IMR-90 (cell line): ENCODE data around the gene GLCE. TPM values are rescaled to one million over a fixed set of nuclear protein-coding genes. Genes with fewer than 3 reads are reported as not detected.
A peak's percentile ranks its signal among the peaks of the same experiment; 100 is the strongest.

Source experiments
- ATAC-seq: fragments of 200-7000 bp; cut with Tn5 transposase; 2 replicates; pipeline ENCODE4 v1.9.1; 2020; ENCODE audit warnings: low read depth, mild to moderate bottlenecking, moderate library complexity
- BruUV-seq: library from RNA; stranded (reverse); fragments of 400-500 nt; replicated peaks from 2 replicates; lab custom pipeline; 2021; lab: Mats Ljungman, UMichigan
- CTCF ChIA-PET: fragments of 300-600 bp; formaldehyde crosslinking; extraction: SDS; loops from one replicate; lab custom pipeline; 2021; ENCODE audit warnings: antibody characterized with exemption; lab: Yijun Ruan, JAX
- POLR2A ChIA-PET: fragments of 300-600 bp; sonication (Branson Sonifier 250); formaldehyde crosslinking; loops from one replicate; lab custom pipeline; 2022; ENCODE audit warnings: antibody characterized with exemption; ENCODE audit not compliant: unreplicated experiment; lab: Charles Lee
- DNase-seq: peaks from one replicate; pipeline ENCODE4 v3.0.0; 2013
- H2AFZ ChIP-seq: replicated peaks from 2 replicates; pipeline ENCODE3; 2013; ENCODE audit warnings: low read length, mild to moderate bottlenecking; ENCODE audit not compliant: poor library complexity
- H2AK5ac ChIP-seq: 2 replicates; pipeline ENCODE4 v1.6.1; 2013; ENCODE audit warnings: low read depth, low read length, inconsistent platforms
- H2AK9ac ChIP-seq: replicated peaks from 2 replicates; pipeline ENCODE3; 2013; ENCODE audit warnings: mild to moderate bottlenecking, low read depth, low read length, moderate library complexity; ENCODE audit not compliant: poor library complexity
- H2BK120ac ChIP-seq: 2 replicates; pipeline ENCODE4 v1.6.1; 2013; ENCODE audit warnings: low read depth, low read length, inconsistent platforms
- H2BK15ac ChIP-seq: 3 replicates; pipeline ENCODE4 v1.6.1; 2013; ENCODE audit warnings: low read depth, low read length, inconsistent platforms
- H2BK20ac ChIP-seq: 2 replicates; pipeline ENCODE4 v1.6.1; 2013; ENCODE audit warnings: low read depth, mild to moderate bottlenecking, inconsistent platforms, low read length, moderate library complexity
- H2BK5ac ChIP-seq: 2 replicates; pipeline ENCODE4 v1.6.1; 2013; ENCODE audit warnings: mild to moderate bottlenecking, low read depth, low read length, inconsistent platforms; ENCODE audit not compliant: poor library complexity, severe bottlenecking
- H3K14ac ChIP-seq: replicated peaks from 2 replicates; pipeline ENCODE4 v1.6.1; 2013; ENCODE audit warnings: low read depth, low read length, inconsistent platforms
- H3K18ac ChIP-seq: 2 replicates; pipeline ENCODE4 v1.6.1; 2013; ENCODE audit warnings: low read depth, low read length, control low read depth
- H3K23ac ChIP-seq: 2 replicates; pipeline ENCODE4 v1.6.1; 2013; ENCODE audit warnings: low read depth, low read length, inconsistent platforms
- H3K27ac ChIP-seq: 2 replicates; pipeline ENCODE4 v1.5.1; 2013; ENCODE audit warnings: mild to moderate bottlenecking, control low read depth, low read length; ENCODE audit not compliant: insufficient read depth
- H3K27me3 ChIP-seq: 2 replicates; pipeline ENCODE4 v1.6.1; 2013; ENCODE audit warnings: low read length; ENCODE audit not compliant: control insufficient read depth, insufficient read depth
- H3K36me3 ChIP-seq: 2 replicates; pipeline ENCODE4 v1.6.1; 2013; ENCODE audit warnings: low read length, mixed read lengths; ENCODE audit not compliant: control insufficient read depth, insufficient read depth
- H3K4ac ChIP-seq: 2 replicates; pipeline ENCODE4 v1.6.1; 2013; ENCODE audit warnings: low read depth, low read length, inconsistent platforms
- H3K4me1 ChIP-seq: 2 replicates; pipeline ENCODE4 v1.6.1; 2013; ENCODE audit warnings: low read length, mixed read lengths; ENCODE audit not compliant: control insufficient read depth, insufficient read depth
- H3K4me2 ChIP-seq: 2 replicates; pipeline ENCODE4 v1.6.1; 2013; ENCODE audit warnings: low read depth, mild to moderate bottlenecking, control low read depth, low read length, moderate library complexity
- H3K4me3 ChIP-seq: 2 replicates; pipeline ENCODE4 v1.5.1; 2013; ENCODE audit warnings: low read depth, mild to moderate bottlenecking, control low read depth, low read length, moderate library complexity; ENCODE audit not compliant: insufficient read depth
- H3K56ac ChIP-seq: 2 replicates; pipeline ENCODE4 v1.6.1; 2013; ENCODE audit warnings: low read length, inconsistent platforms; ENCODE audit not compliant: insufficient read depth; ENCODE audit errors: extremely low read depth
- H3K79me1 ChIP-seq, 2 experiments: 2 replicates each; pipeline ENCODE4 v1.6.1; 2013; ENCODE audit warnings: low read length in 2 of 2, inconsistent platforms in 1 of 2, low read depth in 1 of 2
- H3K9ac ChIP-seq: 2 replicates; pipeline ENCODE4 v1.6.1; 2013; ENCODE audit warnings: low read depth, low read length, control low read depth
- H3K9me1 ChIP-seq: 2 replicates; pipeline ENCODE4 v1.6.1; 2013; ENCODE audit warnings: low read length, inconsistent platforms; ENCODE audit not compliant: insufficient read depth
- H3K9me3 ChIP-seq: 2 replicates; pipeline ENCODE4 v1.6.1; 2013; ENCODE audit warnings: low read length; ENCODE audit not compliant: control insufficient read depth, insufficient read depth
- H4K20me1 ChIP-seq: 2 replicates; pipeline ENCODE4 v1.6.1; 2013; ENCODE audit warnings: low read length, inconsistent platforms; ENCODE audit not compliant: insufficient read depth
- H4K5ac ChIP-seq: 2 replicates; pipeline ENCODE4 v1.6.1; 2013; ENCODE audit warnings: mild to moderate bottlenecking, low read depth, low read length, control low read depth
- H4K8ac ChIP-seq, 2 experiments: 2 replicates each; pipeline ENCODE4 v1.6.1; 2013; ENCODE audit warnings: low read depth in 2 of 2, low read length in 2 of 2, control low read depth in 1 of 2, inconsistent platforms in 1 of 2
- H4K91ac ChIP-seq: 2 replicates; pipeline ENCODE4 v1.6.1; 2013; ENCODE audit warnings: low read depth, low read length, inconsistent platforms; ENCODE audit not compliant: insufficient read depth
- BHLHE40 ChIP-seq: fragments of 150-350 bp; IDR thresholded peaks from 2 replicates; pipeline ENCODE4 v1.6.1; 2016; ENCODE audit warnings: mild to moderate bottlenecking, low read depth, low read length
- CEBPB ChIP-seq: IDR thresholded peaks from 2 replicates; pipeline ENCODE4 v1.6.1; 2012; ENCODE audit warnings: low read depth, low read length, improper control_type of control experiment
- CHD1 ChIP-seq: IDR thresholded peaks from 2 replicates; pipeline ENCODE4 v1.6.1; 2012; ENCODE audit warnings: low read depth, low read length, improper control_type of control experiment
- MAFK ChIP-seq: IDR thresholded peaks from 2 replicates; pipeline ENCODE4 v1.6.1; 2012; ENCODE audit warnings: low read depth, low read length, improper control_type of control experiment
- MAZ ChIP-seq: IDR thresholded peaks from 2 replicates; pipeline ENCODE4 v1.6.1; 2012; ENCODE audit warnings: low read depth, mild to moderate bottlenecking, low read length, improper control_type of control experiment, moderate library complexity, borderline replicate concordance
- MXI1 ChIP-seq: IDR thresholded peaks from 2 replicates; pipeline ENCODE4 v1.6.1; 2012; ENCODE audit warnings: low read depth, mild to moderate bottlenecking, low read length, moderate library complexity, borderline replicate concordance
- NFE2L2 ChIP-seq: fragments of 150-350 bp; IDR thresholded peaks from 2 replicates; pipeline ENCODE4 v1.6.1; 2016; ENCODE audit warnings: low read depth, mild to moderate bottlenecking, low read length
- RAD21 ChIP-seq: IDR thresholded peaks from 2 replicates; pipeline ENCODE4 v1.6.1; 2012; ENCODE audit warnings: low read length, improper control_type of control experiment
- RCOR1 ChIP-seq: IDR thresholded peaks from 2 replicates; pipeline ENCODE4 v1.6.1; 2012; ENCODE audit warnings: mild to moderate bottlenecking, low read length, improper control_type of control experiment; ENCODE audit not compliant: insufficient replicate concordance
- RFX5 ChIP-seq: IDR thresholded peaks from 2 replicates; pipeline ENCODE4 v1.8.0; 2012; ENCODE audit warnings: low read depth, mild to moderate bottlenecking, low read length, moderate library complexity
- SMC3 ChIP-seq: fragments of 150-350 bp; IDR thresholded peaks from 2 replicates; pipeline ENCODE4 v1.6.1; 2016; ENCODE audit warnings: low read depth, mild to moderate bottlenecking, antibody characterized with exemption, low read length, moderate library complexity
- WGBS, 2 experiments: methylation state at CpG; one replicate each; pipeline versions ENCODE4 v1.1.5 to v1.1.7; 2013; ENCODE audit warnings: missing lambda C conversion rate in 2 of 2; ENCODE audit not compliant: insufficient read length in 1 of 2; ENCODE audit errors: extremely low coverage in 2 of 2; 5-methylcytosine and 5-hydroxymethylcytosine counted together
- dilution Hi-C: fragments of 300-500 bp; cut with HindIII; formaldehyde crosslinking; loops from one replicate; pipeline ENCODE4 v1.14.3; 2018; ENCODE audit warnings: low sequenced_read_pairs; ENCODE audit not compliant: unreplicated experiment
- in situ Hi-C: fragments of 300-500 bp; cut with MboI; formaldehyde crosslinking; loops from 3 replicates; pipeline ENCODE4 v1.14.3; 2019; ENCODE audit warnings: low sequenced_read_pairs, inconsistent platforms, mixed read lengths
- intact Hi-C: fragments of 100-400 bp; cut with micrococcal nuclease; formaldehyde crosslinking; loops from 2 replicates; pipeline ENCODE4 v1.10.0; 2022
- polyA plus RNA-seq, 3 experiments: library from polyadenylated mRNA; depleted of rRNA; stranded (reverse); fragments of >200 nt; gene quantifications; 2 replicates each; pipeline ENCODE4 v1.2.3, GENCODE V29; 2012; ENCODE audit warnings: low replicate concordance in 1 of 3
- total RNA-seq: library from RNA; depleted of rRNA; stranded (reverse); fragments of >200 nt; gene quantifications from 2 replicates; pipeline ENCODE4 v1.2.3, GENCODE V29; 2012
- TF ChIP-seq, protein P1 (sequence below): fragments of 150-350 bp; IDR thresholded peaks from 2 replicates; pipeline ENCODE4 v1.6.1; 2016; ENCODE audit warnings: low read depth, mild to moderate bottlenecking, low read length, moderate library complexity, borderline replicate concordance
- TF ChIP-seq, protein P2 (sequence below): fragments of 150-350 bp; IDR thresholded peaks from 2 replicates; pipeline ENCODE4 v1.6.1; 2017; ENCODE audit warnings: mild to moderate bottlenecking, antibody characterized with exemption, low read length, low read depth

Gene GLCE
- total and polyA plus RNA-seq, 2 of the 4 experiments (the other 2 are of a cell fraction): 15.3 to 29.6 TPM

DNA sequence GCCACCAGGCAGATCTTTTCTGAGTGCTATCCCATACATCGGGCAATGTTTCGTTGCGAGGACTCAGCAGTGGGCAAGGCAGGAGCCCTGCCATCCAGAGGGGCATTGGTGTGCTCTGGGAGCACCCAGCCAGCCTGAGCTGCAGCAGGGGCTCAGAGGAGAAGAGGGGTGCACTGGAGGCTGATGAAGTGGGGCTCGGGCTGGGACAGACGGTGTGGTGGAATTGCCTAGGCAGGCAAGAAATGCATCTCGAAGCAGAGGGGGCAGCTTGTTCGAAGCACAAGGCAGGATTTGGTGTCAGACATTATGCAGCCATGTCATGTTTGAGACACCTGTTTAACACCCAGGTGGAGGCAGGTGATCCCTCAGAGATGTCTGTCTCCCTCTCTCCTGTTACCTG, 157.6 kb downstream of the GLCE start:
- H3K9ac ChIP-seq: no peak overlapping the region
- H3K9me3 ChIP-seq: no peaks in the 10 kb centered on the region
- H4K8ac ChIP-seq: no peak overlapping the region
- H3K27me3 ChIP-seq: no peaks in the 10 kb centered on the region
- peaks cover 10% of the 10 kb centered on the region for H3K4me1 ChIP-seq
- no peaks in the 10 kb centered on the region for H3K79me1 ChIP-seq
- TF ChIP-seq RFX5: no peak
- no peak for TF ChIP-seq MAFK
- no peak for TF ChIP-seq MXI1
- no peak for TF ChIP-seq RAD21
- TF ChIP-seq MAZ: no peak
- no peak for TF ChIP-seq NFE2L2
- no peak for TF ChIP-seq RCOR1
- TF ChIP-seq CEBPB: no peak
- no peak for TF ChIP-seq SMC3
- TF ChIP-seq CHD1: no peak
- TF ChIP-seq, protein P1, sequence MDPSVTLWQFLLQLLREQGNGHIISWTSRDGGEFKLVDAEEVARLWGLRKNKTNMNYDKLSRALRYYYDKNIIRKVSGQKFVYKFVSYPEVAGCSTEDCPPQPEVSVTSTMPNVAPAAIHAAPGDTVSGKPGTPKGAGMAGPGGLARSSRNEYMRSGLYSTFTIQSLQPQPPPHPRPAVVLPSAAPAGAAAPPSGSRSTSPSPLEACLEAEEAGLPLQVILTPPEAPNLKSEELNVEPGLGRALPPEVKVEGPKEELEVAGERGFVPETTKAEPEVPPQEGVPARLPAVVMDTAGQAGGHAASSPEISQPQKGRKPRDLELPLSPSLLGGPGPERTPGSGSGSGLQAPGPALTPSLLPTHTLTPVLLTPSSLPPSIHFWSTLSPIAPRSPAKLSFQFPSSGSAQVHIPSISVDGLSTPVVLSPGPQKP: no peak
- TF ChIP-seq BHLHE40: no peak
- TF ChIP-seq, protein P2, sequence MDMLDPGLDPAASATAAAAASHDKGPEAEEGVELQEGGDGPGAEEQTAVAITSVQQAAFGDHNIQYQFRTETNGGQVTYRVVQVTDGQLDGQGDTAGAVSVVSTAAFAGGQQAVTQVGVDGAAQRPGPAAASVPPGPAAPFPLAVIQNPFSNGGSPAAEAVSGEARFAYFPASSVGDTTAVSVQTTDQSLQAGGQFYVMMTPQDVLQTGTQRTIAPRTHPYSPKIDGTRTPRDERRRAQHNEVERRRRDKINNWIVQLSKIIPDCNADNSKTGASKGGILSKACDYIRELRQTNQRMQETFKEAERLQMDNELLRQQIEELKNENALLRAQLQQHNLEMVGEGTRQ: no peak
- intact Hi-C loops (no loop called here), in situ Hi-C loops (no loop called here), dilution Hi-C loops (no loop called here)
- no peak overlapping the region for H3K27ac ChIP-seq
- H3K9me1 ChIP-seq: peaks cover 11% of the 10 kb centered on the region; the same call in 1 of the 2 replicates
- H2AK9ac ChIP-seq: no peak overlapping the region
- no peak overlapping the region for H3K56ac ChIP-seq
- CTCF ChIA-PET: no interaction called here
- H3K18ac ChIP-seq: no peak overlapping the region
- H2BK15ac ChIP-seq: no peak overlapping the region
- POLR2A ChIA-PET: no interaction called here
- DNase-seq (no peak), ATAC-seq (no peak)
- H3K36me3 ChIP-seq: no peaks in the 10 kb centered on the region
- H3K4me3 ChIP-seq: no peak overlapping the region
- no TSS peak for BruUV-seq
- H2BK20ac ChIP-seq: no peak overlapping the region
- H4K5ac ChIP-seq: no peak overlapping the region
- H2AK5ac ChIP-seq: no peak overlapping the region
- no peak overlapping the region for H2BK5ac ChIP-seq
- no peak overlapping the region for H3K23ac ChIP-seq
- no peak overlapping the region for H2AFZ ChIP-seq
- 100% methylated on average over 2 of the region's 7 CpGs; no CpG with 5 or more reads in 1 of the 2 experiments for WGBS, 2 experiments
- H2BK120ac ChIP-seq: no peak overlapping the region
- H3K14ac ChIP-seq: no peak overlapping the region
- H3K4ac ChIP-seq: no peak overlapping the region; the same call in 1 of the 2 replicates
- H4K20me1 ChIP-seq: no peaks in the 10 kb centered on the region
- no peak overlapping the region for H3K4me2 ChIP-seq
- H4K91ac ChIP-seq: 0 out of 2 replicates have a peak overlapping the region, but pooled peaks have one; percentile 6
